Measurements from ENCODE around the gene BRINP3.
"Not testable (repeated sequence)": the region's sequence is repeated elsewhere in the genome, so short reads cannot be mapped to it uniquely, and the experiment has no call there.

The BRINP3 gene

DNA sequence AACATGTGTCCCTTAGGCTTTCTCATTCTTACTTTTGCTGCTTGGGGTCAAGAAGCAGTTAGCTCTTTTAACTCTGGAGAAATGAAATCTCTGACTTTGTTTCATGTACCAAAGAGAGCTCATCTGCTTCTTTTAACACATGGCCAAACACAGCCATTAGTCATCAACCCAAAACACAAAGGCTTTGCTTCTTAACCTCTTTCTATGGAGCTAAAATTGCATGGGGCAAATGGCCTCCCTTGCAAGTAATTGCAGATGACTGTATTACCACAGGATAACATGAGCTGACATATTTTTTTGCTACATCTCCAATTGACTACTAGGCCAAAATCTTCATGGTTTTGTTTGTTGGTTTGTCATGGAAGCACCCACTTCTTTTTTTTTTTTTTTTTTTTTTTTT is 300.9 kb downstream of the BRINP3 start:
- no peak for DNase-seq

DNA sequence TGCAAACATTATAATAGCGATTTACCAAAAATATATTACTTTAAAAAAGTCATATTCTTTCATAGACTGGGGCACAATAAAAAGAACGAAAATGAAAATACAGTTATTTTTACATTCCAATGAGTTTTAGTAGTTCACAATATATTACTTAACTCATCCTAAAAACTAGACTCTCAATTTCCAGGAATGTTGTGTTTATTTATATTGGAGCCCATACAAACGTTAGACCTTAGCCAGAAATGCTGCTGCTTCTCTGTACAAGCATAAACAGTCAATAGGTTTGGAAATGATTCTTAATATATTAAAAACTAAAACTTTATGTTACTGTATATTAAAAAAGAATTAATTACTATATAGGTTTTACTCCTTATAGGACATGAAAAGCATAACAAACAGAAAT is 302.3 kb downstream of the BRINP3 start:
- peak; percentile 1 for DNase-seq

- no peak for DNase-seq
Measured at GRCh38 chr1:190172651-190173430, 304.8 kb downstream of the BRINP3 start.

DNA sequence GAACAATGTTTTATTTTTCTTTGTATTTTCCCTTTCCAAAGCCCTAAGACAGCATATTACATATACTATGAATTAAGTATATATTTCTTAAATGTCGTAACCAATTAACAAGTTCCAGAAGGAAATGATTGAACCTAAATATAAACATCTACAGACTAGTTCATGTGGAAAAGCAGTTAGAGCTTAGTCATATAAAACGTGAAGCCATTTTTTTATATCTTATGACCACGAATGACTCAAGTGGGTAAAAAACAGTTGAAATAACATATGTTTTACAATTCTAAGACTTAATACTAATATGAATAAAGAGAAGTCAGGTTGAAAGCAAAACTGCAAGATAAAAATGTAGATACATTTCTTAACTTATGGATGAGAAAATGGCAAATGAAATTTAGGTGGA is 307.3 kb downstream of the BRINP3 start:
- no peak for DNase-seq

- peak; percentile 11 for DNase-seq
Measured at GRCh38 chr1:190169311-190170067, 308.2 kb downstream of the BRINP3 start.

DNA sequence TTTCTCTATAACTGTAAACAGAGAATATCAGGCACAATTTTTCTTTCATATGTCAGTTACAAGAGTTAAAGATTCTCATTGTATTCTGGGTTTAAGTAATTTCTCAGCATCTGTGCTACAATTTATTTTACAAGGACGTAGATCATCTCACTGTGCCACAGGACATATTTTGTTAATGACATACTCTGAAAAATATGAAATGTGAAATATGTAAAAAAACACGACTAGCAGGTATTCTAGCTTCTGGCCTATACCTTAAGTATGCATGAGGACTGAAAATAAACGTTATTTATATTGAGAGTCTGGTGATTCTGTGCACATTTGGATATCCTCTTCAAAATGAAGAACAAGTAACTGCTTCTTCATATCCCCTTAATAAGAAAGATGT is 308.8 kb downstream of the BRINP3 start:
- DNase-seq: no peak

- peak; percentile 29 for DNase-seq
Measured at GRCh38 chr1:190168116-190168892, 309.4 kb downstream of the BRINP3 start.

GRCh38 chr1:190159146-190159545 is 318.5 kb downstream of the BRINP3 start:
- no peak for DNase-seq

DNA sequence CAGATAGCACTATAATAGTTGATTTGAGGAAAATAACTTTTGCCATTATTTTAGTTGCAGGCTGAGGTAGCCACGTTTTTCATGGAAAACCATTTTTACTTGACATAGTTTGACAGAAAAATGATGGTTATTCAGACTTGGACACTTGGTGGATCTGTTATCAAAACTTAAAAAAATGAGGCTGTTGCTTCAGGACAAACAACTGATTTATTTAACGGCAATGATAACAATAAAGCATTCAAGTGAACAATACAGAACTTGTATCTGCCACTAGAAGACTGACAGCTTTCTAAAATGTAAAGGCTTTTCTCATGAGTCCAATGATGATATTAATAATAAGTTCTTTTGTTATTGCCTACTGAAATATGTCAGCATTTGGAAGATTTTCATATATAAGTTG is 322.9 kb downstream of the BRINP3 start:
- no peak for DNase-seq

GRCh38 chr1:190147616-190148015 is 330.0 kb downstream of the BRINP3 start:
- DNase-seq: no peak

- no peak for DNase-seq
Measured at GRCh38 chr1:190144650-190145049, 333.0 kb downstream of the BRINP3 start.

DNA sequence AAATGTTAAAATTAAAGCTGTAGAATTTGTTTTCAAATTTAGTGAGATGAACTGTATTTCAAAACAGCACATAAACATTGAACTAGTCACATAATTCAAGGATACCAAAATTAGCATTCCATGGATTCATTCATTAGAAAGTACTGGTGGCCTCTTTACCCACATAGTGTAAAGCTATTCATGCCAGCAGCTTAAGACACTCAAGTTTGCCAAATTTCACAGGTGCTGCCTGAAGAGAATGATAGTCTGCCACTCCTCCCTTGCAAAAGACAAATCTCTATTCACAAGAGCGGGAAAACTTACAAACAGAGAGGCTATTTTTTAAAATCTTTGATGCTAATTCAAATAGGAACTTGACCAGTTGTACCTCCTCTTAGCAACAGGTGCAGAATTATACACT is 337.0 kb downstream of the BRINP3 start:
- DNase-seq: no peak

DNA sequence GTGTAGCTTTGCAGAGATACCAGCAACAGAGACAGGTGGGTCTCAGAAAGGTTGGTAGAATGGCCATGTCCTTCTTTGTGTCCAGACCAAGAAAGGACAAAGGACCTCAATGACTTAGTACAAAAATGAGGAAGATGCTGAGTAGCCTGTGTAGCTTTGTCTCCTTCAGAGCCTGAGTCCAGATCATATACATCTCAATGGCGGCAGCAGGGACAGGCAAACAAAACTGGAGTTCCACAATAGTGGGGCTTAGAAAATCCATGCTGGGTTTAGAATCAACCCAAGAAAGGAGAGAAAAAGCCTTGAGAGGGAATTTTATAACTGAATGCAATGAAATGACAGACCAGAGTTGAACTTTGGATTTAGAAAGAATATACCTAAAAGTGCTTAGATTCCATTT is 339.0 kb downstream of the BRINP3 start:
- DNase-seq: no peak

GRCh38 chr1:190138266-190138665 is 339.4 kb downstream of the BRINP3 start:
- DNase-seq: no peak

DNA sequence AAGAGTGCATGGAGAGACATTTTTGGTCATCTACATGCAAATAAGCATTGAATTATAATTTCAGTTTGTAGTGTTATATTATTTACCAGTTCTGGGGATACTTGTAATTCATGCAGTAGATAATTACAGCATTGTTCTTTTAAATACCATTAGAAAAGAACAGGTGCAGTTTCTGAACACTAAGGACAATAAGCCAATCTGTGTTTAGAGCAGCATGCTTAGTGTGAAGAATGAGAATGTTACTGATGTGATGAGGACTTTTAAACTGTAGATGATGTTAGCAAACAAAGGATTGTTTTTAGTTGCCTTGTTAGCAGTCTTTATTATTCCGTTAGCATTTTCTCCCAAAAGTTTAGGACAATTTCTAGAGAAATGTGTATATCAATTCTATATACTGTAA is 348.3 kb downstream of the BRINP3 start:
- no peak for DNase-seq

- no peak for DNase-seq
Measured at GRCh38 chr1:190126728-190127127, 350.9 kb downstream of the BRINP3 start.

DNA sequence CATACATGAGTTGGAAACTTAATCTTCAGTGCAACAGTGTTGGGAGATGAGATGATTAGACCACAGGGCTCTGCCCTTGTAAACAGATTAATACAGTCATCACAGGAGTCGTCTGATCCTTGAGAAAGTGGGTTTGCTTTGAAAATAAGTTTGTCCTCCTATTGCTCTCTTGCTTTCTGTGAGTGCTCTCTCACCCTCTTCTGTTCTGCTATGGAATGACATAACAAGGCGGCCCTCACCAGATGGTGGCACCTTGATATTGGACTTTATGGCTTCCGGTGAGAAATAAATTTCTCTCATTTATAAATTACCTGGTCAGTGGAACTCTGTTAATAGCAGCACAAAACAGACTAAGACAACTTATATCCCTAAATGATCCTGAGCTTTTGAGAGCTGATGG is 353.6 kb downstream of the BRINP3 start:
- no peak for DNase-seq

GRCh38 chr1:190120564-190120963 is 357.1 kb downstream of the BRINP3 start:
- DNase-seq: not testable (repeated sequence)

DNA sequence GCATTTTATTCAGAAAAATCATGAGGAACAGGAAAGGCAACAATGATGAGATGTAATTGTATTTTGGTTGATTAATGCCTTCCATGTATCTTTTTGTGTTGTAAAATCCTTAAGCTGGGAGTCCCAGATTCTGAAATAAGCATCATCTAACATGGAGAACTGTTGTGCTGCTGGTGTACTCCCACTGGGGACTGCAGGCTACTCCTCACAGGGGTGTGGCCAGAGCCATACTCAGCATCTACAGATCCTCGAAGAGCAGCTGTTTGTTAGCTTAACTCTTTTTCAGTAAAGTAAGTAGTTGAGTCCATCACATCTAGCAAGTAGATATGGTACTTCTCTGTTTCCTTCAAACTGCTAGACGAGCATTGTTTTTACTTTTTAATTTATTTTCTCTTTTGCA is 358.0 kb downstream of the BRINP3 start:
- no peak for DNase-seq

GRCh38 chr1:190116921-190117320 is 360.7 kb downstream of the BRINP3 start:
- DNase-seq: no peak

GRCh38 chr1:190104961-190105360 is 372.7 kb downstream of the BRINP3 start:
- no peak for DNase-seq

GRCh38 chr1:190102757-190103326 is 374.8 kb downstream of the BRINP3 start:
- DNase-seq: no peak

DNA sequence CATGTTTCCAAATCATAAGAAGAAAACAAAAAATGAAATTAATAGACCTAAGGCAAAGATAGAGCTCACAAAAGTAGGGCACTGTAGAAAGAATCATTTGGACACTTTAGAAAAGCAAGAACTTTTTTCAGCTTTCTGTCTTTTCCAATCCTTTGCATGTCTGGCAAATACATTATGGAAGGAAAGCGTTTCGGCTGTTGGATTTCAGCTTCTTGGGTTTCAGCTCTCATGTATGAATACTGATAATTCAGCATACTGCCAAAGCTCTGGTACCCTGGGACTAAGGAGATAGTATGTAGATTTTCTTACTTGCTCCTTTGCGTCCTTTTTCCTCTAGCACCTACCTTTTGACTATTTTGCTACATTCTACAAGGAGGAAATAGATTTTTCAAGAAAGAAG is 375.9 kb downstream of the BRINP3 start:
- DNase-seq: no peak

All from EL (cell line).